NCI-H345 treated with DMSO at 0.1 percent for 48 hours (cell line): ENCODE data around the gene CLMN.
"Not testable (repeated sequence)": the region's sequence is repeated elsewhere in the genome, so short reads cannot be mapped to it uniquely, and the experiment has no call there.

Experiments
- DNase-seq: peaks from one replicate; lab custom pipeline; 2025; ENCODE audit not compliant: unreplicated experiment; lab: John Stamatoyannopoulos, UW

The CLMN gene

DNA sequence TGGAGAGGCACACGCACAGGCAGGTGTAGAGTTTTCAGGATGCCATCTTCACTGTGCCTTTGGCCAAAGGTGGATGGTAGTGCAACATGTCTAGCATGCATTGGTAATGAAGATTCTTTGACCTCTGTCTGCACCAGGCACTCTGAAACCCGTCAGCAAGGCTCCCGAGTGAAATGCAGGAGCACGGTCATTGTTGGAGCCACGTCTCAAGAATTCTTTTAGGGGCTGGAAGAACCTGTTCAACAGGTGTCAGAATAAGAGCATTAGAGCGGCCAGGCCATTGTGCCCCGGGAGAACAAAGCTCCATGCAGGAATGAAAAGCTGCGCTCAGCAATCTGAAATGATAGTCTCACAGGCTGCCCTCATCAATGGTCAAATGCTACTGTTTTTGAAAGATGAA lies 122.2 kb downstream of the CLMN start:
- DNase-seq = no peak

DNA sequence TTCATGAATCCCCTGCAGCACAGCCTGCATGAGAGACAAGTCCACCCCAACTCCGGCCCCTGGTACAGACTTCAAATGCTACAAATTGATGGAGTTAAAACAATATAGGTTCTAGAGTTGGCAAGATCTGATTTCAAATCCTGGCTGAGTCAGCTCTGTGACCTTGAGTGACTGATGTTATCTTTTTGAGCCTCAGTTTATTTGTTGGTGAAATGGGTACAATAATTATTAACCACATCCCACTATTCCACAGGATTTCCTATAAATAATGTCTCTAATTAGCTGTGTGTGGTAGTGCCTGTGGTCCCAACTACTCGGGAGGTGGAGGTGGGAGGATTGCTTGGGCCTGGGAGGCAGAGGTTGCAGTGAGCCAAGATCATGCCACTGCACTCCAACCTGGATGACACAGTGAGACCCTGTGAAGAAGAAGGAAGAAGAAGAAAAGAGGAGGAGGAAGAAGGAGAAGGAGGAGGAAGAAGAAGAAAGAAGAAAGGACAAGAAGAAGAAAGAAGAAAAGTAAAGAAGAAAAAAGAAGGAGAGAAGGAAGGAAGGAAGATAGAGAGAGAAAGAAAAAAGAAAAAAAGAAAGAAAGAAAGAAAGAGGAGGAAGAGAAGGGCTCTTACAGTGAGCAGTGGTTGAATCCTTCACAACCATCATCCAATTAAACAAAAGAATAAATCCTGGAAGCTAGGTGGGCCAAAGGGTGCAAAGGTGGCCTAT lies 122.7 kb downstream of the CLMN start:
- no peak for DNase-seq

DNA sequence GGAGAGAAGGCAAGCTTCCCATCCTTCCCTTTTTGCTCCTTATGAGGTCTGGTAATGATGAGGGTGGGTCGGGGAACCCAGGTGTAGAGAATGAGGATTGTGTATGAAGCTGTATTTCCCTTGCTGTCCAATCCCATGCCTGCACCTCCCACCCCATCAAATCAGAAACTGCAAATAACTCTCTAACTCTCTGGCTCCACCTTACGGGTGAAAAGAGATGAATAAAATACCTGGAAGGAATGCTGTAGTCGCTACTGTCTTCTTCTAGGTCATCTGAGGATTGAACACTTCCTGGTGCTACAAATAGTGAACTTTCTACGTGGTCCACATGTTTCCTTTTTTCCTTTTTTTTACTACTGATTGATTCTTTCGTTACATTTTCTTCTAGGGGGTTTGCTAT lies 123.4 kb downstream of the CLMN start:
- DNase-seq = no peak

DNA sequence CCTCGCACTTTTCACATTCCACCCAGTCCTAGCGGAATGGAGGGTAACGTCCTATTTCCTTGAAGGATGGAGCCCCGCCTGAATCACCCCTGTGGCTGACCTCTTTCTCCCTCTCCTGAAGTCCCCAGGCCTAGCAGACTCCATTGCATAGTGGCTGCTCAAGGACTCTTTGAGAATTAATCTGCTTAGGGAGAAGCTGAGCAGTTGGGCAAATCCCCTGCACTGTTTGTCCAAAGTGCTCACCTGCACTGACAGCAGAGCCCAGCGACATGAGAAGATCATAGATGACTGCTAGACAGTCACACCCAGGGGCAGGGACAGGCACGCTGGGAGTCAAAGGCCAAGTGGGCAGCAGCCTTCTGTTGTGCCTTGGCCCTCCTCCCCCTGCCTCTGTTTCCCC lies 124.7 kb downstream of the CLMN start:
- DNase-seq = no peak

DNA sequence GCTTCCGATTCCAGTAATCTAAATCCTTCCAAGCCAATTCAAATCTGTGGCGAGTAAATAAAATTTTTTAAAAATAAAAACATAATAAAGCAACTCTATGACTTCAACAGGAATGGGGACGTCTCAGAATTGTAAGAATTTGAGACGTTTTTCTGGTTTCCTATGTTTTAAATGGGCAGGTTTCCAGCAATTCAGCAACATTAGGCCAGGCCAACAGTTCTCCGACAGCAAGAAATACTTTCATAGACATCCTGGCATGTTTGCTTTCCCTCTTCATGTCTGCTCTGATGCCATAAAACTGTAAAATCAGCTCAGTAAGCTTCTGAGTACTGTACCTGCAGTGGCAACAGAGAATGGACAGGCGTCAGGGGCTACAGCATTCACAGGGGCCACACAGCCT lies 126.6 kb downstream of the CLMN start:
- no peak for DNase-seq

DNA sequence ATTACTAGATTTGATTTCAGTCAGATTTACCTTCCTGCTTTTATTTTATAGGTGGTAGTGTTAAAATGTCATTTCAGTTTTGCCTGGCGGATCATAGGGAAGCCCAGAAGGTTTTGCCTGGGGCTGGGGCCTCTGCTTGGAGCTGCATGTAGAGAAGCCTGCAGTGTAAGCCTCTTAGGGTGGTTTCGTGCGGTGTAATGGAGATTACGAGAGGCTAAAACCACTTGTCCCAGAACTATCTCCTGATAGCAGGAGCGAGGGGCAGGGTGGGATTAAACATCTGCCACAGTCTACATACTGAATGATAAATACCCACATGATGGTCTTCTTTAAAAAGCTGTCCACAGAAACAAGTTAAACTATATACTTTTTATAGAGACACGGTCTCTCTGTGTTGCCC lies 127.4 kb downstream of the CLMN start:
- no peak for DNase-seq

DNA sequence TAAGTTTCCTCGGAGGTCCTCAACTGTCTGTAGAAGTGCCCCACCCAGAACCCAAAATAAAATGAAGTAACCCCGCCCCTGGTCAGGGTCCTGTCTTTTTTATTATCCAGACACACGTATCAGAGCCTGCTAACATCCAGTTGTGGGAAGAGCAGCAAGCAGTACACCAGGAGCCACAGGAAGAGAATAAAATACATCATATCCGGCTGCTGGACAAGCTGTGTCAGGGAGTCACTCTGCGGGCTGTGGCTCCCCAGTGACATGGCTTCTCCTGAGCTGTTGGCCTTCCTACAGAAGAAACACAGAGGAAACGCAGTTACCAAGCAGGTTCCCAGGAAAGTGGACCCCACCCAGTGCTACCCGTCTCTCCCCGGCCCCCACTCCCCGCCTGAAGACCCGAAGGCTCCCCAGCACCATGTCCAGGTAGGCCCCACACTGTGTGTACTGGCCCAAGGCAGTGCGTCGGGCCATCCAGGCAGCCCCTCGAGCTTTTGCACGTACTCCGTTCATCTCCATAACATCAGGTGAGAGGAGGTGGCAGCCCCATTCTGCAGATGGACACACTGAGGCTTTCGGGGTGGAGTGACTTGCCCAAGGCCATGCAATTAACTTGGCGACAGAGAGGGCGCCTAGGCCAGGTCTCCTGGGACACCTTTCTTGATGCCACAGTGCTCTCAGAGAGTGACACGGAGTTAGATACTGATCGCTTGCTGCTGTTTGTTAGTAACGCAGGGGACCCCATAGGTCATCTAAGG lies 128.1 kb downstream of the CLMN start:
- DNase-seq = no peak

DNA sequence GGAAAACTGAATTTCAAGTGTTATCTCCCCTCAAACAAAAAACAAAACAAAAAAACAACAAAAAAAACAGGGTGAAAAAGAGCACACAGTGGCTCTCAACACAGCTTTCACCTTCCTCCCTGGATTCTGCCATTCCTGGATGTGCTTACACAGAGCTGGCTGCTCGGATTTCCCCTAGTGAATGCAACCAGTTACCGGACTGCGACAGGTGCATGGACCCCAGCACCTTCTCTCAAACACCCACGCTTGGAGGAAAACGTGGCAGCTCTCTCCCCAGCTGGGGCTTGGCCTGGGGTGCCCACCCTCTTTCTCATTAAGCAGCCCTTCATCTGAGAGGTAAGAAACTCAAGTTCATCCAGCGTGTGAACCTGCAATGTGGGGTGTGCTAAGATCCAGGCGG lies 128.9 kb downstream of the CLMN start:
- DNase-seq = no peak

DNA sequence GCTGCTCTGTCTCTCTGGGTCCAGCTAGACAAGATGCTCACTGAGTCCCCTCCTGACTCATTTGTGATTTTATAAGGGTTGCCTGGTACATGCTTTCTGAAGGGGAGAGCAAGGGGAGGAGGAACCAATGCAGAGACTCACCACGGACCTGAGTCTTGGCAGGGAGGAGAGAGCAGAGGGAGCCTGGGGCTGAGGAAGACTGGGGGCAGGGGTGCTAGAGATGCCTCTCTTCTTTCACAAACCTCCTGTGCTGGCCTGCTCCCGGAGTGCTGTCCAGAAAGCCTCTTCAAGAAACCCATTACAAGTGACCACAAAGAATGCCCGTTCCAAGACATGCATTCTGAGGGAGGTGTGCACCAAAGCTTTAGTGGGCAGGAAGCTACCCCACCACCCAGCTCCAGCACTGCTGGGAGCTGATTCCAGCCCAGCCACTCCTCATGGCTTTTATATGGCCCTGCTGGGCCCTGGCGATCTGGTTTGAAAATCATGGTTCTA lies 129.3 kb downstream of the CLMN start:
- no peak for DNase-seq

DNA sequence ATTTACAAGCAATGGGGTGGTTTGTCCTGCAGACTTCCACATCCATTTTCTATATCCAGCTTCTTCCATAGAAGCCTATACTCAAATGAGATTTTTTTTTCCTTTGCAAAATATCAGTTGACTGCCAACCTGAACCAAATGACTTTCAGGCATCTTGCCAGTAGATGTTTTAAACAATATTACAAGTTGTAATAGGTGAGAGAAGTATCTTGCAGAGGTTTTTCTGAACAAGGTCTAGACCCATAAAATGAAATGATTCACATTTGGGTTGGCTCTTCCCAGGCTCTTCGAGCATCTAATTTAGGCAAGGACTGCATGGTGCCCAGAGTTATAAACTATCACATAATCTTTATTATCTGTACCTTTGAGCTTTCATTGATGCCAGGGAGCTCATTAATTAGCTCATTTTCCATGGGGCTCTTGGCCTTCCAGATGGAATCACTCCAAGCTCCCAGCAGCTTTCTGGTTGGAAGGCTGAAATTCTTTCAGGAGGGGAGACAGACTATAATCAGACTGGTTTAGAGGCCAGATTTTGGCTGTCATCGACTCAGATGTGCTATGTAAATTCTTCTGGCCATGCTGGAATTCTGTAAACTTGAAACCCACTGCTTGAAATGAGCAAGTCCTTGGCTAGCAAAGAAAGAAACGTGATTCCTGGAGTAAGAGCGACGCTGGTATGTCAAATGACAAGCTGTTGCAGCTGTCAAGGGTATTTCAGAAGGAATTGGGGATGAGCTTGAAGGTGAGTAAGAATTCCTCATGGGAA lies 130.2 kb downstream of the CLMN start:
- DNase-seq = no peak

DNA sequence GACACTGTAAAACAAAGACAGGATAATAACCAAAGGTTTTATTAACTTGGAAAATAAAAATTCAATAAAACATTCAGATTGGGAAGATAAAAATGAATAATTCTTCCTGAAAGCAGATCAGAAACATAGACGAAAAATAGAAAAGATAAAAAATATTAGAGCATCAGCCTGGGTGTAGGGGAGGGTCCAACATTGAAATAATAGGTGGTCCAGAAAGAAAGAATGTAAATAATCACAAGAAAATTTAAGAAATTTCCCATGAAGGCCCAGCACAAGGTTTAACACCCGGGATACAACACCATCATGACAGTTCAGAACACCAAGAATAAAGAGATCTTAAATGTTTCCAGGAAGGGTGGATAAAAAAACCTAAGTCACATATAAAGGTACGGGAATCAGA lies 131.3 kb downstream of the CLMN start:
- no peak for DNase-seq

DNA sequence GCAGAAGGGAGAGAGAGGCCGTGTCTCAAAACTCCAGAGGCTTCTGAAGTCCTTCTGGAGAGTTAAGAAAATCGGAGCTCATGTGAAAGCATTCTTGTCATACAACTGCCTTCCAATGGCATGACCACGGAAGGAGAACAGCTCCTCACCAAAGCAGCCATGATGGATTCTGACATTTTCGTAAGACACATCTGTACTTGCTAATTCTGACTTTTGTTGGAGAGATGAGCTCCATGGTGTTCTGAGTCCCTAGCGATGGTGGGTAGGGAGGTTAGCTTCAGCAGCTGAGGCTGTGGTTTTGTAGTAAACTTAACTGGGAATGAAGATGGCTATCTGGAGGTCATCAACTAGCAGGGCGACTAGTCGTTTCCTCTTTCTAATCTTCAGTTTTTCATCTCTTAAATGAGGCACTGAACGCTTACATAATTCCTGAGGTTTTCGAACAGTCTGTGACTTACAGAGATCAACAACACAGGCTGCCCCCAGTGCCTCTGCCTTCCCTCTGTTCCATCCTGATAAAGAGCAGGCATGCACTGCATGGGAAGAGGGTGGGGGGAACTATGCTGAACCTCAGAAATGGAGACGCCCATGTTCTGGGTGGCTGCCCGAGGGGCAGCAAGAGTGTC lies 133.8 kb downstream of the CLMN start:
- no peak for DNase-seq

DNA sequence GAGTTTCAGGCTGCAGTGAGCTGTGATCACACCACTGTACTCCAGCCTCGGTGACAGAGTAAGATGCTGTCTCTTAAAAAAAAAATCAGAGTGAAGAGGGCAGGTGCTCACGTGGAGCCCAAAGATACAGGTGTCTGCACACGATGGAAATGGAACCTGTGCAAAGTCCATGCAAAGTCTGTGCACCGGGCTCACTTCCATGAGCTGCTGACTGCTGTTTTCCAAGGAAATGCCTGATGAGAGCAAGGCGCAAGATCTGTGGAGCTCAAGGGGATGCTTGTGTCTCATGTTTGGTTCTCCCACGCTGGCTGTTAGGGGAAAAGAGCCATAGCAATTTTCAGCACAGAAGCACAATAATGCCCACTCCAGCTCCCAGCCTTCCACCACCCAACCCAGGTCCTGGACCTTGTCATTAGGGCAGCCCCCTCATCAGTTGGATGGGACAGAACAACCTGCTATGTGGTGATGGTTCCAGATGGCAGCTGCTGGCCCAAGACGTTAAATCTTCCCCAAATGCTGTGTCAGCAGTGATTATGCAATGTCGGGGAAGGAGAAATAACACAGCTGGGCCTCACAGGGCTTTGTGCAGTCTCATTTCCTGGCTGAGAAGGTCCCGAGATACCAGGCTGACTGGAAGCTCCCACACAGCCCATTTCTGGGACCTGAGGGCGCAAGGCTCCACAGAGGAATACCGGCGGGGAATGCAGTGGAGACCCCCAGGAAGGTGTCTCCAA lies 134.5 kb downstream of the CLMN start:
- no peak for DNase-seq

DNA sequence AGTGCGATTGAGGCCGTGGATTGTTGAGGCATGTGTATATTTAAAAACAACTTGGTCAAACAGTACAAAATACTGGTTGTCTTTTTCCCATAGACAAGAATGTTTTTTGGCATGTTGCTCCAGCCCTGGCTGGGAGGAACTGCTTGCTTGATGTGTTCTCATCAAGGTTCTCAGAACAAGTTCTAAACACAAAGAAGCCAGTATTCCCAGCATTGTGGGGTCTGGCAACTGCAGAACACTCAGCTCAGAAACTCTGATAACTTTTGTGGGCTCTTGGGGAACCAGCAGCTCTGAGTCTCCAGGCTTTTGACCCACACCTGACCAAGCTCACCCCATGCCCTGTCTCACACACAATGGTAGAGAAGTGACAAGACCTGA lies 135.3 kb downstream of the CLMN start:
- DNase-seq = no peak

DNA sequence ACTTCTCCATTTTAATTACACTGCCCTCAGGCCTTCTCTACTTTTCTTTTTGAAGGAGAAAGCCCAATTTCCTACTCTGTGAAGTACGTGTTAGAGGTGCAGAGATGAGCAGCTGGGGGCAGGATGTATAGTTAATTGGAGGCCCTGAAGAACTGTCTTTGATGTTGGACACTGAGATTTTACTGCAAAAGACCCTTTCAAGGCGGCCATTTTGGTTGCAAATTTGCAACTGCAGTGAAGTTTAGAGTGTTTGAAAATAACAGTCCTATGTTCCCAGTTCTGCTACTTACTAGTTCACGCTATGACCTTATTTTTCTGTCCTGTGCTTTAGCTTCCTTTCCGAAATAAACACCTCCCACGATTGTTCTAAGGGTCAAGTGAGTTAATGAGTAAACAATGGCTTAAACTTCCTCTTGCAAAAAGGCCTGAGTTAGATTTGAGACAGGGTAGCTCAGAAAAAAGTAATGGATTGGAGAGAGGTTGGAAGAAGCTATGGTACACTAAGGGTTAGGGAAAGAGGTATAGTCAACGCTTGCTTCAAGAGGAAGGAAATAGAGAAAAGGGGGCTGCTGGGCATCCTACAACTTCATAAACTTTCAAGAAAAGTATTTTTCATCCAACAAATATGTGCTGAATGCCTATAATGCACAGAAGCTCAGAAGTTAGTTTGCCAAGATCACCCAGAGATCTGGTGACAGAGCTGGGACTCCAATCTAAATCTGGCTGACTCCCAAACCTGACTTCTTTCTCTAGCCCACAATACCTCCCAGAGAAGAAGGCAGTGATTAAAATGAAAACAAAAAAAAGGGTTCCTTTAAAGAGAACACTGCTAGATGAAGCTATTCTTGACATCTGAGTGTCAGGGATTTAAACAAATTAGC lies 135.9 kb downstream of the CLMN start:
- no peak for DNase-seq

DNA sequence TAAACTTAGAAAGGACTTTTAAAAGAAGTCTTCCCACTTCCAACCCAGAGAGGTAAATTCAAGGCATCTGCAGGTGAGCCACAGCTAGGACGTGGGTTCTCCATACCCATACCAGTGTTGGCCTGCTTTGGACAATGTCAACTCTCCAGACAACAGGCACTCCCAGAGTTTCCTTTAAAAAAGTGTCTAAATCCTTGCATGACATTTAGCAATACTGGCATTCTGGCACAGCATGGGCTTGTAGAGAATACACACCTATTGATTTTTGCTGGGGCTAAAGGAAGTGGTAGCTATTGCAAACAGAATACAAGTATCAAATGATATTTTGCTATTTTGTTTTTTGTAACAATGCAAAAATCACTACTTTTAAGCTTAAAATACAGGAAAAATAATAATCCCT lies 136.6 kb downstream of the CLMN start:
- DNase-seq = no peak

DNA sequence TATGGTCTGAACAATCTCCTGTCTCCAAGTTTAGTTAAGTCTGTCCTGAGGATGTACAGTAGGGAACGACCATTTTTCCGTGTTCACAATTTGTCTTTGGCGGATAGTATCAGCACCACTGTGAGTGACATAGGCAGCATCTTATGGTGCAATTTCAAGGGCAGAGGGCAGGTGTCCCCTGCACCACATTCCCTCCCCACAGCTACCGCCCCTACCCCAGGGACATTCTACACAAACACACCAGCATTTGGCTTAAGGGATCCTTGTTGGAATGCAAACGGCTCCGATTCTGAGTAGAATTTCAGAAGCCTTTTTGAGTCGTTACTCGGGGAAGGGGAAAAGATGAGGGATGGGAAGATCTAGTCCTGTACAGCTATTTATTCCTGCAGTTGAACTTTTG lies 137.3 kb downstream of the CLMN start:
- no peak for DNase-seq

DNA sequence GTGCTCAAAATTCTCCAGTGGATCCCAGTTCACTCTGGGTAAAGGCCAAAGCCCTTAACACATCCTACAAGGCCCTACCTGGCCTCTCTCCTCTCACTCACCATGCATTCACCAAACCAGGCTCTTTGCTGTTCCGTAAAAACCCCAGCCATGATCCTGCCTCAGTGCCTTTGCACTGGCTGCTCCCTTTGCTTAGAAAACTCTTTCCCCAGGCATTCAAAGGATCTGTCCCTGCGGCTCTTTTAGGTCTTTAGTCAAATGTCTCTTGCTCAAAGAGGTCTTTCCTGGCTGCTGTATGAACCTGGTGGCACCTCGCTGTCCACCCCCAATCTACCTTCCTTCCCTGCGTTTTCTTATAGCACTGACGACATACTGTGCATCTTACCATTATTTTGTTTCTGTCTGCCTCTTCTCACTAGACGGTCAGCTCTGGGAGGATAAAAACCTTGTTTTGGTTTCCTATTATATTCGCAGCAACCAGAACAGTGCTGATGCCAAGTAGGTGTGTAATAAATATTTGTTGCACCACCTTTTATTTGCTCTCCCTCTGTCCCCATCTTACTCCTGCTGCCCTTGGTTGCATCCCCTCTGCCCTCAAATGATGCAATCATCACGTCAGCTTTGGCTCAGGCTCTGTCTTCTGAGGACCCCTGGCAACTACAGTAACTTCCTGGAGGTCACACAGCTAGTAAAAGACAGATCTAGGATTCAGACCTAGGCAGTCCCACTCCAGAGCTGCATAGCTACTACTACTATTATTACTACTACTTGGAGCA lies 138.6 kb downstream of the CLMN start:
- no peak for DNase-seq

DNA sequence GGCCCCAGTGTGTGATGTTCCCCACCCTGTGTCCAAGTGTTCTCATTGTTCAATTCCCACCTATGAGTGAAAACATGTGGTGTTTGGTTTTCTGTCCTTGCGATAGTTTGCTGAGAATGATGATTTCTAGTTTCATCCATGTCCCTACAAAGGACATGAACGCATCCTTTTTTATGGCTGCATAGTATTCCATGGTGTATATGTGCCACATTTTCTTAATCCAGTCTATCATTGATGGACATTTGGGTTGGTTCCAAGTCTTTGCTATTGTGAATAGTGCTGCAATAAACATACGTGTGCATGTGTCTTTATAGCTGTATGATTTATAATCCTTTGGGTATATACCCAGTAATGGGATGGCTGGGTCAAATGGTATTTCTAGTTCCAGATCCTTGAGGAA lies 144.0 kb downstream of the CLMN start:
- DNase-seq = not testable (repeated sequence)
